K562 (cell line): ENCODE results near the gene C22orf31.

Experiments
- CTCF ChIP-seq, 3 experiments: IDR thresholded peaks in 2 of 3; conservative IDR thresholded peaks in 1 of 3; 2 replicates each; pipeline ENCODE4 v1.5.1; 2011 to 2012; ENCODE audit warnings: low read length in 3 of 3, mild to moderate bottlenecking in 3 of 3, control low read depth in 2 of 3, improper control_type of control experiment in 1 of 3, inconsistent platforms in 1 of 3, low read depth in 1 of 3, mixed read lengths in 1 of 3, moderate library complexity in 1 of 3; ENCODE audit not compliant: insufficient read depth in 2 of 3
- EZH2 ChIP-seq: IDR thresholded peaks from 2 replicates; pipeline ENCODE4 v1.6.1; 2012; ENCODE audit warnings: low read depth, mild to moderate bottlenecking, inconsistent platforms, low read length, borderline replicate concordance
- HINFP ChIP-seq: fragments of 450-650 bp; conservative IDR thresholded peaks from 2 replicates; pipeline ENCODE4 v1.6.1; 2016; ENCODE audit warnings: missing genetic modification characterization, low read depth, mild to moderate bottlenecking, control low read depth, missing compliant biosample characterization
- HNRNPLL ChIP-seq: fragments of 200-400 bp; formaldehyde crosslinking; IDR thresholded peaks from 2 replicates; pipeline ENCODE4 v1.6.1; 2017; ENCODE audit warnings: low read length, low read depth, mild to moderate bottlenecking; ENCODE audit not compliant: poor library complexity, severe bottlenecking
- NFYB ChIP-seq: IDR thresholded peaks from 2 replicates; pipeline ENCODE4 v1.6.1; 2011; ENCODE audit warnings: mild to moderate bottlenecking, moderate library complexity; ENCODE audit not compliant: insufficient read length; ENCODE audit errors: extremely low read depth
- RFX1 ChIP-seq: fragments of 450-650 bp; IDR thresholded peaks from 2 replicates; pipeline ENCODE4 v1.6.1; 2016; ENCODE audit warnings: mild to moderate bottlenecking, moderate library complexity
- YY1 ChIP-seq, 3 experiments: IDR thresholded peaks; 2 replicates each; pipeline ENCODE4 v1.6.1; 2011; ENCODE audit warnings: low read length in 2 of 3, mild to moderate bottlenecking in 2 of 3, moderate library complexity in 2 of 3, borderline replicate concordance in 1 of 3, control low read depth in 1 of 3, low read depth in 1 of 3; ENCODE audit not compliant: insufficient read depth in 3 of 3, insufficient replicate concordance in 2 of 3, control insufficient read depth in 1 of 3, insufficient read length in 1 of 3; ENCODE audit errors: extremely low read depth in 1 of 3

- TF ChIP-seq RFX1 (no peak), CTCF (IDR thresholded peaks at IDR 0.05 in 2 of 3, conservative IDR thresholded peaks at IDR 0.05 in 1 of 3; ENCODE audit: insufficient read depth in 2 of 3, low read depth in 1 of 3, low read length in 3 of 3) (no peak), NFYB (no peak), HINFP (tag) (no peak), YY1 (IDR thresholded peaks at IDR 0.05; ENCODE audit: borderline replicate concordance in 1 of 3, control insufficient read depth in 1 of 3, extremely low read depth in 1 of 3, insufficient read depth in 3 of 3, insufficient read length in 1 of 3, insufficient replicate concordance in 2 of 3, low read depth in 1 of 3, low read length in 2 of 3) (no peak), HNRNPLL (no peak), EZH2 (no peak)
Observed at GRCh38 chr22:29088809-29089208, 27.2 kb upstream of the C22orf31 start.
